H1 (cell line): ENCODE results near the gene VMO1. TPM values are rescaled to one million over a fixed set of nuclear protein-coding genes. Genes with fewer than 3 reads are reported as not detected.

Source experiments
- HDAC2 ChIP-seq, 2 experiments: fragments of 300-600 bp in 1 of 2; sonication (generic) in 1 of 2; IDR thresholded peaks; 2 replicates each; pipeline ENCODE4 v1.6.1; 2011 to 2012; ENCODE audit warnings: low read depth in 2 of 2, low read length in 2 of 2, mild to moderate bottlenecking in 2 of 2, moderate library complexity in 2 of 2, borderline replicate concordance in 1 of 2, inconsistent platforms in 1 of 2
- KDM1A ChIP-seq: fragments of 200-600, 300-600 bp; sonication (generic); IDR thresholded peaks from 2 replicates; pipeline ENCODE4 v1.7.1; 2016; ENCODE audit warnings: mild to moderate bottlenecking, low read length, borderline replicate concordance
- KDM5A ChIP-seq: fragments of 200-600 bp; IDR thresholded peaks from 2 replicates; pipeline ENCODE4 v1.7.1; 2012; ENCODE audit warnings: mild to moderate bottlenecking, low read length, inconsistent platforms, mixed read lengths
- RNF2 ChIP-seq: fragments of 200-900, 300-1000 bp; sonication (generic); IDR thresholded peaks from 2 replicates; pipeline ENCODE4 v1.7.1; 2016; ENCODE audit warnings: borderline replicate concordance, low read depth, mild to moderate bottlenecking, antibody characterized with exemption, low read length; ENCODE audit not compliant: poor library complexity, severe bottlenecking; ENCODE audit errors: missing control alignments
- polyA plus RNA-seq, 7 experiments: library from polyadenylated mRNA; depleted of rRNA in 3 of 7; stranded (reverse) in 5 of 7; unstranded in 2 of 7; fragments of >200 nt in 5 of 7; fragments of 200-250 nt in 2 of 7; gene quantifications; 1 replicate in 5 of 7; 2 replicates in 1 of 7; 4 replicates in 1 of 7; pipeline versions ENCODE4 v1.2.1 to v1.2.3, GENCODE V29; 2011 to 2013; ENCODE audit warnings: missing spikeins in 2 of 7, mixed read lengths in 2 of 7
- total RNA-seq: library from RNA; stranded (reverse); fragmentation: NEBNext Ultra II Directional; extraction: Animal tissue kit (Norgen Biotek cat#: 25700); gene quantifications from 2 replicates; pipeline ENCODE4 v1.2.1, GENCODE V29; 2021
- TF ChIP-seq, protein P1 (sequence below), 3 experiments: IDR thresholded peaks; 1 replicate in 2 of 3; 2 replicates in 1 of 3; pipeline versions ENCODE4 v1.5.1 to v1.6.1; 2011; ENCODE audit warnings: low read length in 3 of 3, mild to moderate bottlenecking in 3 of 3, inconsistent platforms in 2 of 3, low read depth in 1 of 3, moderate library complexity in 1 of 3; ENCODE audit not compliant: insufficient read depth in 1 of 3; ENCODE audit errors: control extremely low read depth in 1 of 3

The VMO1 gene
- total and polyA plus RNA-seq, 2 of the 8 experiments (the other 6 are each of a cell fraction or from before 2014, with no cell fraction given) = 0.30 TPM; not detected in 1

DNA sequence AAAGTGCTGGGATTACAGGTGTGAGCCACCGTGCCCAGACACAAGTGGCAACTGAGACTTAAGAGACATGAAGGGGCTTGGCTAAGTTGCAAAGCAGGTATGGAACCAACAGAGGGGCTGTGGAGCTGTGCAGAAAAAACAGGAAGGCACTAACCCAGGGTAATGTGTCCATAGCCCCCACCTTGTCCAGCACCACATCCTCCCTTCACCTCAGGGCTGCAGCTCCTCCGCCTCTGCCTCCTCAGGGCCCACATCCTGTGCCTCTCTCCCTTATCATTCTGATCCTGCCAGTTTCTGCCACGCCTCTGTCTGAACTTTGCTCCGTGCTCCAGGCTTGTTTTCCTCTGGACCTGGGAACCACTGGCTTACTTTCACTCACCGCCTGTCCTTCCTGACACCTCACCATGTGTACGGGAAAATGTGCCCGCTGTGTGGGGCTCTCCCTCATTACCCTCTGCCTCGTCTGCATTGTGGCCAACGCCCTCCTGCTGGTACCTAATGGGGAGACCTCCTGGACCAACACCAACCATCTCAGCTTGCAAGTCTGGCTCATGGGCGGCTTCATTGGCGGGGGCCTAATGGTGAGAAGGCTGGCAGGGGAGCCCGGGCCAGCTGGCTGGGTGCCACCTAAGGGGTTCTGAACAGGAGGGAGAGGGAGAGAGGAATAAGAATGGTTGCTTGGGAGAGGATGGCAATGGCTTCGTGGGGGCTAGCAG, 14.5 kb downstream of the VMO1 start, which contains the start of gene TM4SF5 (continued):
- TF ChIP-seq KDM1A (no peak), HDAC2 (IDR thresholded peaks at IDR 0.05; ENCODE audit: borderline replicate concordance in 1 of 2, low read depth in 2 of 2, low read length in 2 of 2) (no peak), KDM5A (no peak), RNF2 (no peak)
- TF ChIP-seq, protein P1, sequence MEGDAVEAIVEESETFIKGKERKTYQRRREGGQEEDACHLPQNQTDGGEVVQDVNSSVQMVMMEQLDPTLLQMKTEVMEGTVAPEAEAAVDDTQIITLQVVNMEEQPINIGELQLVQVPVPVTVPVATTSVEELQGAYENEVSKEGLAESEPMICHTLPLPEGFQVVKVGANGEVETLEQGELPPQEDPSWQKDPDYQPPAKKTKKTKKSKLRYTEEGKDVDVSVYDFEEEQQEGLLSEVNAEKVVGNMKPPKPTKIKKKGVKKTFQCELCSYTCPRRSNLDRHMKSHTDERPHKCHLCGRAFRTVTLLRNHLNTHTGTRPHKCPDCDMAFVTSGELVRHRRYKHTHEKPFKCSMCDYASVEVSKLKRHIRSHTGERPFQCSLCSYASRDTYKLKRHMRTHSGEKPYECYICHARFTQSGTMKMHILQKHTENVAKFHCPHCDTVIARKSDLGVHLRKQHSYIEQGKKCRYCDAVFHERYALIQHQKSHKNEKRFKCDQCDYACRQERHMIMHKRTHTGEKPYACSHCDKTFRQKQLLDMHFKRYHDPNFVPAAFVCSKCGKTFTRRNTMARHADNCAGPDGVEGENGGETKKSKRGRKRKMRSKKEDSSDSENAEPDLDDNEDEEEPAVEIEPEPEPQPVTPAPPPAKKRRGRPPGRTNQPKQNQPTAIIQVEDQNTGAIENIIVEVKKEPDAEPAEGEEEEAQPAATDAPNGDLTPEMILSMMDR (IDR thresholded peaks at IDR 0.05; ENCODE audit: control extremely low read depth in 1 of 3, insufficient read depth in 1 of 3, low read depth in 1 of 3, low read length in 3 of 3) = no peak
- TF ChIP-seq, all 59 proteins: peak for 0
